ENCODE data around the gene PEX14.

- TF ChIP-seq CTCF (IDR thresholded peaks at IDR 0.05; ENCODE audit: low read depth, low read length): no peak
- TF ChIP-seq MAX (IDR thresholded peaks at IDR 0.05; ENCODE audit: low read depth, low read length): no peak
These were observed 191.4 kb downstream of the PEX14 start for GRCh38 chr1:10665930-10666850.
